Iris pigment epithelial cell (primary cell): ENCODE results near the gene SH3PXD2A.
A peak's percentile ranks its signal among the peaks of the same experiment; 100 is the strongest.
"Not testable (repeated sequence)": the region's sequence is repeated elsewhere in the genome, so short reads cannot be mapped to it uniquely, and the experiment has no call there.

Source experiments
- DNase-seq: peaks from one replicate; pipeline ENCODE4 v3.0.0-alpha.2; 2011; ENCODE audit warnings: low read depth

SH3PXD2A gene

GRCh38 chr10:103766751-103767505 is 88.4 kb downstream of the SH3PXD2A start:
- DNase-seq = no peak

DNA sequence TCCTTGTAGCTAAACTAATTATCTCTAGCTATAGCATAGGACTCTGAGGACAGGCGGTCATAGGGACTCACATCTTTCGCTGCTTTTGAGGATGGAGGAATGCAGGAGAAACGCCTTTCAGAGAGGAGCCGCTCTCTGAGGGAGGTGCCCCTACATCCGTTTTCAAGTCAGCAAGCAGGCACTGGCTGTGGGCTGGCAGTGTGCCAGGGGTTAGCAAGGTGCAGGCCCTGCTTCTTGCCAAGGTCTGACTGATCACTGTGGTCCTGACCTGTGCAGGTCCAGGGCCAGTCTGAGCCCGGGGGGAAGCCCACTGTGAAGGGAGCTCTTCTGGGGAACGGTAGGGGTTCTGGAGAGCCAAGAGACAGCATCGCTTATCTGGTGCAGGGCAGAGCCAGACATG is 89.4 kb downstream of the SH3PXD2A start:
- no peak for DNase-seq

DNA sequence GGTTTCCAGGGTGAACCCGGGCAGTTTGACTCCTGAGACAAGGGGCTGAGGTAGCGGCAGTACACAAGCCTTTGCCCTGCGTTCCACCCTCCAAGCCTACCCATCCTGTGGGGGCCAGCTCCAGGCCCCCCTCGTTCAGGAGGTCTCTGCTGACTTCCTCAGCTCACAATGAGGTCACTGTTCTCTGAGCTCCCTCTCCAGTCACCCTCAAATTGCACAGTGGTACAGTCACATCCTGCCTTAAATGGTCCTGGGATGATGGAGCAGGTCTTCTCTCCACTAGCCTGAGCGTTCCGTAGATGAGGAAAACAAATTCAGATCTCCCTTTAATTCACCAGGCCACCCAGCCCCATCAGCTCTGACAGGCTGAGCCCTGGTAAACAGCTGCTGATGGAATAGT is 90.2 kb downstream of the SH3PXD2A start:
- DNase-seq = peak; percentile 65

- DNase-seq = no peak
Measured at GRCh38 chr10:103764296-103765088, 90.9 kb downstream of the SH3PXD2A start.

- peak; percentile 30 for DNase-seq
Measured at GRCh38 chr10:103763374-103764202, 91.8 kb downstream of the SH3PXD2A start.

GRCh38 chr10:103762916-103763315 is 92.5 kb downstream of the SH3PXD2A start:
- DNase-seq = no peak

DNA sequence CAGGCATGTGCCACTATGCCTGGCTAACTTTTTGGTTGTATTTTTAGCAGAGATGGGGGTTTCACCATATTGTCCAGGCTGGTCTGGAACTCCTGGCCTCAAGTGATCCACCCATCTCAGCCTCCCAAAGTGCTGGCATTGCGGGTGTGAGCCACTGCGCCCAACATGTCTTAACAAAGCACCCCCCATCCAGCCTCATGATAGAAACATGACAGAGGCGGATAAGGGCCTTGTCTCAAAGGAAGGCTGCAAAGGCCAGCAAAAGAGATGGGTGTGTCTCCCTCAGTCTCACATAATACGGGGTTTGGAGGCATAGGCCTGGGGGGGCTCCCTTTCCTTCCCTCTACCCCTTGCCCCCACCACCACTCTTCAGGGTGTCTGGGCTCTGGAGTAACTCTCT is 93.2 kb downstream of the SH3PXD2A start:
- no peak for DNase-seq

GRCh38 chr10:103761075-103761920 is 94.1 kb downstream of the SH3PXD2A start:
- DNase-seq = no peak

DNA sequence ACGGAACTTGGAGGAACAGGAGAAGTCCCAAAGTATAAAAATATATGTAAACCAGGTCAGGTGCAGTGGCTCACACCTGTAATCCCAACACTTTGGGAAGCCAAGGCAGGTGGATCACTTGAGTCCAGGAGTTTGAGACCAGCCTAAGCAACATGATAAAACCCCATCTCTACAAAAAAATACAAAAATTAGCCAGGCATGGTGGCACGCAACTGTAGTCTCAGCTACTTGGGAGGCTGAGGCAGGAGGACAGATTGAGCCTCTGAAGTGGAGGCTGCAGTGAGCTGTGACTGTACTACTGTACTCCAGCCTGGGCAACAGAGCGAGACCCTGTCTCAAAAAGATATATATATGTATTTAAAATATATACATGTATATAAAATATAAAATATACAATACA is 95.1 kb downstream of the SH3PXD2A start:
- not testable (repeated sequence) for DNase-seq

- DNase-seq = peak; percentile 91
Measured at GRCh38 chr10:103759100-103759781, 96.1 kb downstream of the SH3PXD2A start.

DNA sequence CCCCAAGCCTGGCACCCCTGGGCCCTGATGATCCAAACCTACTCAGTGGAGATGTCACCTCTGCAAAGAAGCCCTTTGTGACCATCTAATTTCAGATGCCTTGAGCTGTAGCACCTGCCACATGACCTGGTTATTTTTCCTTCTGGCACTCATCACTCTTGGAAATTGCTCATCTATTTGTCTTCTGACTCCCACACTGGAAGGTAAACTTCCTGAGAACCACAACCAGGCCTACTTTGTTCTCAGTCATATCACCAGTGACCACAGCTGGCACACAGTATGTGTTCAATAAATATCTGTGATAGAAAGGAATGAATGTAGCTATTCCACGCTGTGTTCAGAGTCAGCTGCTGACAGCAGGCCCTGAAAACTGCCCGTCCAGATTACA is 97.1 kb downstream of the SH3PXD2A start:
- peak; percentile 46 for DNase-seq

DNA sequence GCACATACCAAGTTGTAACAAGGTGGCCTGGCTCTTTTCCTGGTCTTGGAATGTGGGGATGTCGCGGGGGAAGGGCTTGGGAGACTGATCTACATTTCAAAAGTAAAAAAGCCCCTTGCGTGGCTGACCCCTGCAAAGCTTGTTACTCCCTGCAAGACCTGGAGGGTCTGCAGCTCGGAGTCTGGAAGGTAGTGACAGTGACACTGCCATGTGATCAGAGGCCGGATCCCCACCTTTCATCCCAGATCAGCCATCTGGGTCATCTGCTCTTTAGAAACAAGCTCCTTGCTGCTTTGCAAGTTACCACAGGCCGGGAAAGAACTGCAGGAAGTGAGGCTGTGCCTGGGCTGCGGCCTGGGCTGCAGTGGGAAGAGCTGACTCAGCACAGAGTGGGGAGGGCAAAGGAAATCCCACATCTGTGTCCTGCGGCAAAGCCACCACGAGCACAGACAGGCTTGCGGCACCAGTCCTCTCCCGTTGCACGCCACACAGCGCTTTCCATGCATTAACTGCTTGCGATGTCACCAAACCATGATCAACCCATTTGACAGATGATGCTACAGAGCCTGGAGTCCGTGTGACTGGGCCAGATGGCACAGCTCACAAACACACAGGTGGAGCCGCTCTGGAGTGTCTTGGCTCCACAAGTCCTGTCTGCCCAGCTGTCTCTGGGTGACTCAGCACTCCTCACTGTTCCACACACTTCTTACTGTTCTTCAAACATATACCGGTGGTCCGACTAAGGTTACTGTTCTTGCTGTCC is 97.7 kb downstream of the SH3PXD2A start:
- DNase-seq = peak; percentile 80

DNA sequence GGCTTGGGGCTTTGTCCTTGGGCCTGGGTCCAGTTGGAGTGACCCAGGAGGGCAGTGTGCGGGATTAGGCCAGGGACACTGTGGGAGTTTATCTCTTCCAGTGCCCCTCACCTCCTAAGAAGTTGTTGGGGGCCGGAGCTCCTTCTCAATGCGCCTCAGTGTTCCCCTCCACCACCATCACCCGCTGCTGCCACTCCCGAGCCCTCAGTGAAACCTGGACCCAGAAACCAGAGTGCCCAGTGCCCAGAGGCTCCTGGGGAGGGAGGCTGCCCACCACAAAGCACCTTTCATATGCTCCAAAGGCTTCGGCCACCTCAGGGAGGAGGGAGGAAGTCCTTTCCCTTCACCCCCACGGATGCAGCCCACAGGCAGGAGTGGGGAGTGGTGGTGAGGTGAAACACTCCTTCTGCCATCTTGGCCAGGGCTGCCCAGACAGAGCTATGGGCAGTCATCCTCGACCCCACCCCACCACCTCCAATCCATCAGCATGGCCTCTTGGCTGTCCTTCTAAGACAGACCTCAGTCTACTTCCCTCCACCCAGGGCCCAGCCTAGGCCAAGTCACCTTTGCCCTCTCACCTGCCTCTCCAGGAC is 99.0 kb downstream of the SH3PXD2A start:
- DNase-seq = no peak

DNA sequence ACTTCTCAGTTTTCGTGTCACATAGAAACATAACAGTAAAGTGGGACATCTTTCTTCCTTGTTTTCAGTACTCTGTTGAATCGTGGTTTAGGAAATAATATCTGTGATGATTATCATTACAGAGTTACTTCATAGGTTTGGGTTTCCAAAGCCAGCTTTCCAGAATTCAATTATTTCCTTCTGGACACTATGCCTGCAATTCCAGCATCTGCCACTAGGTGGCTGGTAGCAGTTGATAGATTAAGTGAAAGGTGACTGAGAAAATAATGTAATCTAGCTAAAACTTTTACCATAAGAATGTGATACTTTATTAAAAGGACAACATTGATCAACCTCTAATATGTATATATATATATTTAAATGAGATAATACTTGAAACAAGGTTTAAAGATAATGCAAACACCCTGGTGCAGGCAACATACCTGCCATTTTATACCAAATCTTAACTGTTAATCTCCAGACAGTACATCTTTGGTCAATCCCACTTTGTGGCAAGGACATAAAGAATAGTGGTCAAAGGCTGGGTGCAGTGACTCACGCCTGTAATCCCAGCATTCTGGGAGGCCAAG is 102.6 kb downstream of the SH3PXD2A start:
- no peak for DNase-seq

- DNase-seq = no peak
Measured at GRCh38 chr10:103751667-103752290, 103.6 kb downstream of the SH3PXD2A start.

- DNase-seq = no peak
Measured at GRCh38 chr10:103750836-103751235, 104.5 kb downstream of the SH3PXD2A start.

GRCh38 chr10:103749779-103750178 is 105.6 kb downstream of the SH3PXD2A start:
- no peak for DNase-seq

DNA sequence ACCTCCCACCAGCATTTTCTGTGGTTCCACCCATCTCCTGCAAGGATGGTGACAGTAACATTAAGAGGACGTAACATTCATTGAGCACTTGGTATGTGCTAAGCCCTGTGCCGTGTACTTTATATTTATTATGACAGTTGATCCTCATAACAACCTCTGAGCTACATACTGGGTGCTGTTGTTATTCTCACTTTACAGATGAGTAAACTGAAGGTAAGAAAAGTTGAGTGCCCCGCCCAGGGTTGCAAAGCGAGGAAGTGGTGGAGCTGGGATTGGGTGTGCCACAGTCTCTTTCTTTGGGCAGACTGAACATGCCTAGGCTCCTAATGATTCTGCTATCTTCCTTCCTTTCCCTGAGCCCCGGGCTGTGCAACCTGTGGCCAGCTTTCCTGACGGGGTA is 107.4 kb downstream of the SH3PXD2A start:
- no peak for DNase-seq
